Chondrocyte (in vitro differentiated cells): ENCODE results near the gene PHF23. TPM values are rescaled to one million over a fixed set of nuclear protein-coding genes. Genes with fewer than 3 reads are reported as not detected.

Source experiments
- DNase-seq: peaks from one replicate; pipeline ENCODE4 v3.0.0; 2021; ENCODE audit warnings: mixed read lengths, low spot score
- H3K27ac Mint-ChIP-seq: one replicate; pipeline ENCODE4 v1.8.0; 2021; ENCODE audit warnings: mild to moderate bottlenecking, moderate library complexity, mixed read lengths; ENCODE audit not compliant: unreplicated experiment
- H3K27me3 Mint-ChIP-seq: 2 replicates; pipeline ENCODE4 v1.8.0; 2021; ENCODE audit warnings: low read depth, mixed read lengths
- H3K36me3 Mint-ChIP-seq: 2 replicates; pipeline ENCODE4 v1.8.0; 2021; ENCODE audit warnings: low read depth, mixed read lengths
- H3K4me1 Mint-ChIP-seq: 2 replicates; pipeline ENCODE4 v1.8.0; 2021; ENCODE audit warnings: low read depth, mild to moderate bottlenecking, mixed read lengths
- H3K4me3 Mint-ChIP-seq: one replicate; pipeline ENCODE4 v1.8.0; 2021; ENCODE audit warnings: mild to moderate bottlenecking, moderate library complexity, mixed read lengths; ENCODE audit not compliant: unreplicated experiment
- H3K9me3 Mint-ChIP-seq: 2 replicates; pipeline ENCODE4 v1.8.0; 2021; ENCODE audit warnings: low read depth, mixed read lengths
- total RNA-seq: library from RNA; stranded (reverse); gene quantifications from 3 replicates; pipeline ENCODE4 v1.2.1, GENCODE V29; 2021
- TF ChIP-seq, protein P1 (sequence below): fragments of 200-600 bp; sonication (generic); IDR thresholded peaks from 2 replicates; pipeline ENCODE4 v1.5.0; 2021; ENCODE audit warnings: antibody characterized with exemption, mild to moderate bottlenecking, moderate library complexity

PHF23 gene
- total RNA-seq, 1 donor from 2014 or later, result 49.5 TPM

DNA sequence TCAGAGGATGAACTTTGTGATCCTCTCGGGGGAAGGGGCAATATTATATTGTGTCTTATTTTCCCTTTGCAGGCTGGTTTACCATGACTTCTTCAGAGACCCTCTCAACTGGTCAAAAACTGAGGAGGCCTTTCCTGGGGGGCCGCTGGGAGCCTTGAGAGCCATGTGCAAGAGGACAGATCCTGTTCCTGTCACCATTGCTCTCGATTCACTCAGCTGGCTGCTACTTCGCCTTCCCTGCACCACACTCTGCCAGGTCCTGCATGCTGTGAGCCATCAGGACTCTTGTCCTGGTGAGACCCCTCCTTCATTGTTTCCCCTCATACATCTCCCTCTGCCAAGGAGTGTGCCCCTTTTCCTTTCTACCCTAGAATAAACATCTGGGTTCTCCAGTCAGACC lies 15.3 kb upstream of the PHF23 start:
- no peak for DNase-seq
- peaks cover 22% of the 10 kb centered on the region for H3K36me3 Mint-ChIP-seq
- H3K4me3 Mint-ChIP-seq, result no peak overlapping the region
- TF ChIP-seq, protein P1, sequence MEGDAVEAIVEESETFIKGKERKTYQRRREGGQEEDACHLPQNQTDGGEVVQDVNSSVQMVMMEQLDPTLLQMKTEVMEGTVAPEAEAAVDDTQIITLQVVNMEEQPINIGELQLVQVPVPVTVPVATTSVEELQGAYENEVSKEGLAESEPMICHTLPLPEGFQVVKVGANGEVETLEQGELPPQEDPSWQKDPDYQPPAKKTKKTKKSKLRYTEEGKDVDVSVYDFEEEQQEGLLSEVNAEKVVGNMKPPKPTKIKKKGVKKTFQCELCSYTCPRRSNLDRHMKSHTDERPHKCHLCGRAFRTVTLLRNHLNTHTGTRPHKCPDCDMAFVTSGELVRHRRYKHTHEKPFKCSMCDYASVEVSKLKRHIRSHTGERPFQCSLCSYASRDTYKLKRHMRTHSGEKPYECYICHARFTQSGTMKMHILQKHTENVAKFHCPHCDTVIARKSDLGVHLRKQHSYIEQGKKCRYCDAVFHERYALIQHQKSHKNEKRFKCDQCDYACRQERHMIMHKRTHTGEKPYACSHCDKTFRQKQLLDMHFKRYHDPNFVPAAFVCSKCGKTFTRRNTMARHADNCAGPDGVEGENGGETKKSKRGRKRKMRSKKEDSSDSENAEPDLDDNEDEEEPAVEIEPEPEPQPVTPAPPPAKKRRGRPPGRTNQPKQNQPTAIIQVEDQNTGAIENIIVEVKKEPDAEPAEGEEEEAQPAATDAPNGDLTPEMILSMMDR, result no peak
- no peak overlapping the region for H3K27ac Mint-ChIP-seq
- no peaks in the 10 kb centered on the region for H3K27me3 Mint-ChIP-seq
- H3K9me3 Mint-ChIP-seq, result no peaks in the 10 kb centered on the region
- peaks cover 30% of the 10 kb centered on the region for H3K4me1 Mint-ChIP-seq

DNA sequence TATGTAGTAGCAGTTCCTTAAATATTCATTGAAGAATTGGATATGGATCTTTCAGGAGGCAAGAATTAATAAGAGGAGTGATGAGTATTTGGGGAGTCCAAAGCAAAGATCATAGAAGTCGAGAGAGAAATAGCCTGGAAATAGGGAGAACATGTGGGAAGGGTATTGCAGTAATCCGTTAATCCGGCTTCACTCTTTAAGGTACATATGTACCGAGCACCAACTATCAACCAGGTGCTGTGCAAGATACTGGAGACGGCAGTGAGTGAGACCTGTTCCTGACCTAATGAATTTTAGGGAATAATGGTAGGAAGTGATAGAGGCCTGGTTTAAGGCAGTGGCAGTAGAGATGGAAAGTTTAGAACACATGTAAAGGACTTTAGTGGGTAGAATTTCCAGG lies 13.8 kb upstream of the PHF23 start:
- H3K27ac Mint-ChIP-seq, result peak overlapping the region; percentile 100
- H3K9me3 Mint-ChIP-seq, result no peaks in the 10 kb centered on the region
- peaks cover 17% of the 10 kb centered on the region for H3K36me3 Mint-ChIP-seq
- TF ChIP-seq, protein P1, result no peak
- peaks cover 41% of the 10 kb centered on the region for H3K4me1 Mint-ChIP-seq
- DNase-seq, result no peak
- no peaks in the 10 kb centered on the region for H3K27me3 Mint-ChIP-seq
- peak overlapping the region; percentile 98 for H3K4me3 Mint-ChIP-seq

DNA sequence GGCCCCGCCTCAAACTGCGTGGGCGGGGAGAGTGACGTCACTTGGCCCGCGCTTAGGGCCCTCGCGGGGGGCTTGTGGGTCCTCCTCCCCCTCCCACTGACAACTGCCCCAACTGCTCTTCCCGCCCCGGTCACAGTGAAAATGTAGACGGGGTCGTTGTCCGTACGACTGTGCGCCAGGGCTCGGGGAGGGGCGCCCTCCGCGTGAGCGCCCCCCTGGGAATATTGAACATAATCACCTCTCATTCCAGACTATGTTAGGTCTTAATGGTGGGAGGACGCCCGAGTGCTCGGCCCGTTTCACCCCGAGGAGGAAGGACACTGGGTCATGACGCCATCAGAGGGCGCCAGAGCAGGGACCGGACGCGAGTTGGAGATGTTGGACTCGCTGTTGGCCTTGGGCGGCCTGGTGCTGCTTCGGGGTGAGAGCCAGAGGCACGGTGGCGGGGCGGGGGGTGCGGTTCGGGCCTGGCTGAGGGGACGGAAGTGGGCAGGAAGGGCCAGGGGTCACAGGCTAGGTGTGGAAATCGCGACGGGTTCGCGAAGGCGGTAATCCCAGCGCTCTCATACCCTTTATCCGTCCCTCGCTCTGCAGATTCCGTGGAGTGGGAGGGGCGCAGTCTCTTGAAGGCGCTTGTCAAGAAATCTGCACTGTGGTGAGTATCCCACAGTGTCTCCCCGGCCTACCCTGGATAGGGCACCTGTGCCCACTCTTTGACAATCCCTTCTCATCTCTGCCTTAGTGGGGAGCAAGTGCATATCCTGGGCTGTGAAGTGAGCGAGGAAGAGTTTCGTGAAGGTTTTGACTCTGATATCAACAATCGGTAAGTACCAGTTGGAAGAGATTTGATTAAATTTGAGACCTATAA lies 13.2 kb upstream of the PHF23 start, which contains the start of gene ELP5:
Gene ELP5 (plus strand): TSS at position 40 of the 868 bp plus-strand sequence. CDS start 336 bp downstream, at position 376.
- H3K27me3 Mint-ChIP-seq, result no peaks in the 10 kb centered on the region
- peak; percentile 96 for DNase-seq
- H3K9me3 Mint-ChIP-seq, result no peaks in the 10 kb centered on the region
- peaks cover 41% of the 10 kb centered on the region for H3K4me1 Mint-ChIP-seq
- peaks cover 15% of the 10 kb centered on the region for H3K36me3 Mint-ChIP-seq
- peak within 1 kb of the TSS; percentile 98 for H3K4me3 Mint-ChIP-seq
- peak within 1 kb of the TSS; percentile 100 for H3K27ac Mint-ChIP-seq
- TF ChIP-seq, protein P1, result peak; percentile 54

DNA sequence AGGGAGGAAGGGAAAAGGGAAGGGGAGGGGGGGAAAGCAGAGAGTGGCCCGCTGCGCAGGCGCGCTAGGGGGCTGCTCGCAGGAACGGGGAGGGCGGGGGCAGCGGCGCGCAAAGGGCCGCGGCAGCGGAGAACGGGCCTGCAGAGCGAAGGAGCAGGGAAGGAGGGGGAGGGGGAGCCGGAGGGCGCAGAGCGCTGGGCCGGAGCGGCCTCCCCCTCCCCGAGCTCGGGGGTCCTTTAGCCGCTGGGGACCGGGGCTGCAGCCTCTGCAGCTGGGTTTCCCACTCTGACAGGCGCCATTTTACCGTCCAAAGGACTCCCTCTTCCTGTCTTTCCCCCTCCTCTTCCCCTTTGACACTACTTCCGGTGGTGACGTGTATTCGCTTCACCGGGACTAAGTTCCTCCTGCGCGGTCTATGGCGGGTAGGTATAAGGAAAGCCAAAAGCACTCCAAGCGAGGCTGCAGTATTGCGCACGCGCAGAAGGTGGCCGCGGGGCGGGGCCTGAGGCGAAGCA lies 12.5 kb upstream of the PHF23 start, which contains the start of gene CTDNEP1:
Gene CTDNEP1 (minus strand): TSS at position 74 of the 515 bp plus-strand sequence. CDS start 438 bp downstream, outside the sequence.
- TF ChIP-seq, protein P1, result no peak
- peak; percentile 99 for DNase-seq
- H3K36me3 Mint-ChIP-seq, result peaks cover 11% of the 10 kb centered on the region

More for the DNA sequence above, 12.5 kb upstream of the PHF23 start, which contains the start of gene CTDNEP1:
- Mint-ChIP-seq H3K27ac (peak within 1 kb of the TSS; percentile 100), H3K9me3 (no peaks in the 10 kb centered on the region), H3K27me3 (no peaks in the 10 kb centered on the region), H3K4me3 (peak within 1 kb of the TSS; percentile 98), H3K4me1 (peaks cover 41% of the 10 kb centered on the region)
